SKM-1 (cell line): Measurements from ENCODE around the gene RPL3.

Source experiments
- DNase-seq: peaks from one replicate; lab custom pipeline; 2025; ENCODE audit not compliant: unreplicated experiment; lab: John Stamatoyannopoulos, UW

Gene RPL3

DNA sequence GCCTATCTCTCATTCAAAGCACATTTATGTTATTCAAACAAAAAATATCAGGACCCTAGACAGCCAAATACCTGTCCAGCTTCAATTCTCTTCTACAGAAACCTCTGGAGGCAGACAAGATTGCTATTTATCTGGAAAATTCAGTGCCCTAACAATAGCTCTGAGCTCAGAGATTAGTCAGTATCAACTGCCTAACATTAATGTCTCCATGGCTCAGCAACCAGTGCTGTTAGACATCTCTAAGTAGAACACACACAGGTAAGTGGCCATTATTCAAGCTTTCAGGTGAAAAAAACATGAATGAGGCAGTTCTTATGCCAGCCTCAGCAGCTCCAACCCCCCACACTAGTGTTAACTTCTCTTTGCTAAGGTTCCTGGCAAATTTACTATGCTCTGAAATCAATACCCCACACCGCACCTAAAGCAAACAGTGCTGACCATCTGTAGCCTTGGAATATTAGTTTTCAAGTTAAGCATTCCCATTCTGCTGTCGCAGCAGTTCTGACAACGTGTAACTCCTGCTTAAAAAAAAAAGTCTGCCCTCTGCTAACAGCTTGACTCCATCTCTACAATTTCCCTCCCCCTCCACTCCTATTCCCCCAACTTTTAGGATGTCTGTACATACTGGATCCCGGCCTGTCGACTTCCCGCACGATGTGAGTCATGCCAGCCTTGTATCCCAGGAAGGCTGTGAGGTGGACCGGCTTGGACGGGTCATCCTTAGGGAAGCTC, 1.5 kb downstream of the RPL3 start:
- DNase-seq, result no peak

DNA sequence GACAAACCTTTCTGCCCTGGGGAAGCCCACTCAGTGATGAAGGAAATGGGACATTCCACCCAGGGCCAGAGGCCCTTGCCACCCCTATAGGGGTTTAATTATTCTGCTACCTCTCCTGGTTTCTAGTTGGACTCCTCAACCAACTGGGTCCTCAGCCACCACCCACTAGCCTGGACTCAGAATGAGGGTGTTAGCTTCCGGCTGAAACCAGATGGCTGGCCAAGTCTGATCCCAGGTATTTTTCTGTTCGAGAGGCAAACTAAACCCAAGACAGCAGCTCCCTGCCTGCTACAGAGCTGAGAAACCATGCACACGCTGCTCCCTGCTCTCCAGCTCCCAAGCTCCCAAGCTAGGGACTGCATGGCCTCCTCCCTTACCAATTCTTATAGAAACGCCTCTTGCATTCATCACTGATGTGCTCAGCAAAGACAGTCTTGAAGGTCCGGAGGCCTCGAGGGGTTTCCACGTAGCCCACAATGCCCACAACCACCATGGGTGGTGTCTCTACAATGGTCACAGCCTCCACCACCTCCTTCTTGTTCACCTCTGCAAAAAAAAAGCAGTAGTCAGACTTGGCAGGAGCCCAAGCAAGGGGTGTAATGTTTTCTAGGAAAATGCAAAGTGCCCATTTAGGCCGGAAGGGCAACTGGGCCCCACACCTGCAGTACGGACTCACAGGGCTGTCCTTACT, 2.2 kb downstream of the RPL3 start:
- DNase-seq, result no peak

GRCh38 chr22:39316440-39317083, 2.9 kb downstream of the RPL3 start:
- DNase-seq, result peak; percentile 46

- DNase-seq, result no peak
Measured at GRCh38 chr22:39315389-39315788, 4.0 kb downstream of the RPL3 start.

DNA sequence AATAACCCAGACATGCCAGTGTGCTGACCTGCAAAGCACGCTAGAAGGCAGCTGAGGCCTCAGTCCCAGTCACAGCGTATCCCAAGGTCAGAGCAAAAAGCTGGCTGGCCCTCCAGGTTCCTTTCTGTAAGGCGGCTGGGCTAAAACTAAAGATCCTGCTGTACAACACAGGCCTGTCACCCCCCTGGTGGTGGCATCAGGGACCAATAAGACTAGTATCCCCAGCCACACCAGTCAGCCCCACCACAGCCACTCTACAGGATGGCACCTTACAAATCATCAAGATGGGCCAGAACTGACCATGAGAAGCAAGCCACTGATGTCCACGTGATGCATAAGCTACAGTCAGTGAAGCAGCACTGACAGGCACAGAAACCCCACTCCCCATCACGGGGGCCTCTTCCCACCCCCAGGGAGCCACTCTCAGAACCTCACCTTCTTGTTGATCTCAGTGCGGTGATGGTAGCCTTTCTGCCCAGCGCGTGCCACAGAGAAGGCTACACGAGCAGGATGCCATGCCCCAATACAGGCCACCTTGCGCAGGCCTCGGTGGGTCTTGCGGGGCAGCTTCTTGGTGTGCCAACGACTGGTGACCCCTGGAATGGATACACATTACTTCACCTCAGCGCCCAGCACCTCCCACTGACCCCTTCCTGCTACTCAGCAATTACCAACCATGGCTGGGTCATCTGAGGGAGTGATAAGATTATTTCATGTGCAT, 5.0 kb downstream of the RPL3 start:
- DNase-seq, result no peak

DNA sequence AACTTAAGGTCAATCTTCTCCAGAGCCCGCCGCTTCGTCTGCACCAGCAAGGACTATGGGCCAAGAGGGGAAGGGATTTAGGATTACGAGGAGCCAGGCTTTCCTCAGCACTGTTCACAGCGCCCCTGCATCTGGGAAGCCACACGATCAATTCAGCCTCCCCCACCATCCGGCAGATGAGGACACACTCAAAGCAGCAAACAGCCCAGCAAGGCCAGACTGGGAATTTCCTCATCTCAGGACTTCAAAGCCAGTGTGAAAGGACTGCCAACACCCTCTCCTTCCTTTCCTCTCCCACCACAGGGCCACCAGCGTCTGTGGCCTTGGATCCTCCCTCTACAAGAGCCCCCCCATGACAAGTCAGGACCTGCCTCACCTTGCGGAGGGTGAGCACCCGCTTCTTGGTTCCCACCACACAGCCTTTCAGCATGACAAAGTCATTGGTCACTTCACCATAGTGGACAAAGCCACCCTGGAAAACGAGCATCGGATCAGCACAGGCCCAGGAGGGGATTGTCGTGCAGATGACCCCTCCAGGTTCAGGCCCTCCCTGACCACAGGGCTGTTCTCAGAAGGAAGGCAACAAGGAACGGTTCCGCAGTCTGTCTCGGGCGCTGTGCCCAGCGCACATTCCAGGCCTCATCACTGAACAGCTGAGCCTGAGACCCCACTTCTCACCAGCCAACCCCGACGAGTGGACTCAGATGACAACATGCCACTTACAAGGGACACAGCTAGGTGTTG, 6.0 kb downstream of the RPL3 start:
- DNase-seq, result no peak

- no peak for DNase-seq
Measured at GRCh38 chr22:39312410-39312809, 7.0 kb downstream of the RPL3 start.

- no peak for DNase-seq
Measured at GRCh38 chr22:39311592-39312400, 7.6 kb downstream of the RPL3 start.

DNA sequence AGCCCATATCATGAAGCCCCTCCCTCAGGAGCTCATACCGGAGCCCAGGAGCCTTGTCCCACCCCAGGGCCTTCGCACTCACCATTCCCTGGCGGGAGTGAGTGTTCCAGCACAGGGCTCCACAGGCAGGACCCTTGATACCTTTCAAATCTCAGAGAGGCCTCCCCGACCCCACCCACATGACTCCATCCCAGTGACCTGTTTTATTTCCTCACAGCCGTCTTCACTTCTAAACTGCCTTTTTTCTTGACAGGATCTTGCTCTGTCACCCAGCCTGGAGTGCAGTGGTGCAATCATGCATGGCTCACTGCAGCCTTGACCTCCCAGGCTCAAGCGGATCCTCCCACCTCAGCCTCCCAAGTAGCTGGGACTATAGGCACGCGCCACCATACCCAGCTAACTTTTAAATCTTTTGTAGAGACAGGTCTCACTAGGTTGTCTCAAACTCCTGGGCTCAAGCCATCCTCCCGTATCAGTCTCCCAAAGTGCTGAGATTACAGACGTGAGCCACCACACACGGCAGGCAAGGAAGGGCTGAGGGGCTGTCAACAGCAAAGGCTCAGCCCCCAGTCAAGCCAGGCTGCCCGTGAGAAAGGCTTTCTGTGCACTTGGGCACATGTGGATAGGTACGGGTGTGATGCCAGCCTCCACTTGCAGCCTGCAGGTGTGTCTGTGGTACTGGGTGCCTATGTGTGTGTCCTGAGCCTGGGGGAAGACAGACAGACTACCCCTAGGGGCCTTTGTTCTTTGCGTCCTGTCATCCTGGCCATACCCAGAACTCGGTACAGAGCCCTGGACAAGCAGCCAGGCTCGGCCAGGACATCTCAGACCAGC, 9.3 kb downstream of the RPL3 start:
- no peak for DNase-seq

- no peak for DNase-seq
Measured at GRCh38 chr22:39309364-39309861, 10.0 kb downstream of the RPL3 start.

DNA sequence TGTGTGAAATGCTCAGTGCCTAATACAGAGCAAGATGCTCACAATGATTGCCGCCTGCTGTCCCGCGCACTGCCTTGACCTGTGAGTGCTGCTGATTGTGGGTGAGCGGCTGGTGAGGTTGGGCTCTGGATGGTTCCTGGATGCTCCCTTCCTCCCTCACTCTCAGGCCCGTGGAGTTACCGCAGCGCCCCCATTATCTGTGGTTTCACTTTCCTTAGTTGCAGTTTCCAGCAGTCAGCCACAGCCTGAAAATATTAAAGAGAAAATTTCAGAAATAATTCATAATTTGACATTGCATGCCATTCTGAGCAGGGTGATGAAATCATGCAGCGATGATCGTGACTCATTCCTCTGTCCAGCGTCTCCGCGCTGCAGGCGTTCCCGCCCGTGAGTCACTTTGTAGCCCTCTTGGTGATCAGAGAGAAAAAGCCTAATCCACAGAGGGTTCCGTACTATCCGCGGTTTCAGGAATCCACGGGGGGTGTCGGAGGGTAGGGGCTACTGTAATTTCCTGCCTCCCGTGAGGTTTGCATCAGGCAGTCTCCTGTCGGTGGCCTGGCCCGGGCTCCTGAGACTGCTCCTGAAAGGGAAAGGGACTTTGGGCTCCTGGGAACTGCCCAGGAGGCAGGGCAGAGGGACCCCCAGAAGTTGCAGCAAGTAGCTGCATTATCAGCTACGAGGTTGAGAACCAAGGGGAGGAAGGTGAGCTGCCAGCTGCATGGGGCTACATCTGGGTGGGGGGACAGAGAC, 10.6 kb downstream of the RPL3 start:
- DNase-seq, result no peak

DNA sequence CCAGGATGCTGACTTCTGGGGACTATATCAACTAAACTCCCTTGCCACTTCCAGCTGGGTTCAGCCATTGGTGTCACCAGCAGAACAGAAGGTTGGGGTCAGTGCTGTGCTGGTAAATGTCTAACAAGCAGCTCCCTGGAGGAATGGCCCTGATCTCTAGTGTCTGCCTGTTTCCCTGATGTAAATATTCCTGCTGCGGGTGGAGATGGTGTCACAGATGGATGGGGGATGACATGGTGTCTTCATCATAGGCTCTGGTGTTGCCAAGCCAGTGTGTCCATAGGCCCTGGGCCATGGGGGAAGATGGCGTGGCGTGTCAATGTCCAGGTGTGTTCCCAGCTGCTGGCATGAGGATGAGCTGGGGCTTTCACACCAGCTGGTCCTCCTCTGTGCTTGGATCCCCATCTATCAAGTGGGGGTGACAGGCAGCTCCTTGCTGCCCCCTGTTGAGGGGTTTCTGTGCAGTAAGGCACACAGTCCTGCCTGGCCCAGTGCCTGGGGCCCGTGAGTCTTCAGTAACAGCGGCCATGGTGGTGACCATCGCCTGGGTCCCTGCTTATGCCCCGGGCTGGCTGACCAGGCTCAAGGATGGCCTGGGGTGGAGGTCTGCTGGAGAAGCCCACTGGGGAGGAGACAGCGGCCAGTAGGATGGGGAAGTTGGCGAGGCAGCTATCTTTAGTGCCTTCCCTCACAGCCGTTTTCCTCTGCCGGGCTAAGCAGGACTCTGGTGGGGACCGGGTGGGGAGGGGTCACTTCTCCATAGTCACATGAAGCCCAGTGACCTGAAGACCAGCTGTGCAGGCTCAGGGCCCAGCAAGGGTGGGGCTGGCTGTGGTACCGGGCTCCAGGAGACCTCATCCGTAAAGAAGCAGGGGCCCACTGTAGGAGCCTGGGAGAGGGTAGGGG, 12.7 kb downstream of the RPL3 start:
- DNase-seq, result no peak

DNA sequence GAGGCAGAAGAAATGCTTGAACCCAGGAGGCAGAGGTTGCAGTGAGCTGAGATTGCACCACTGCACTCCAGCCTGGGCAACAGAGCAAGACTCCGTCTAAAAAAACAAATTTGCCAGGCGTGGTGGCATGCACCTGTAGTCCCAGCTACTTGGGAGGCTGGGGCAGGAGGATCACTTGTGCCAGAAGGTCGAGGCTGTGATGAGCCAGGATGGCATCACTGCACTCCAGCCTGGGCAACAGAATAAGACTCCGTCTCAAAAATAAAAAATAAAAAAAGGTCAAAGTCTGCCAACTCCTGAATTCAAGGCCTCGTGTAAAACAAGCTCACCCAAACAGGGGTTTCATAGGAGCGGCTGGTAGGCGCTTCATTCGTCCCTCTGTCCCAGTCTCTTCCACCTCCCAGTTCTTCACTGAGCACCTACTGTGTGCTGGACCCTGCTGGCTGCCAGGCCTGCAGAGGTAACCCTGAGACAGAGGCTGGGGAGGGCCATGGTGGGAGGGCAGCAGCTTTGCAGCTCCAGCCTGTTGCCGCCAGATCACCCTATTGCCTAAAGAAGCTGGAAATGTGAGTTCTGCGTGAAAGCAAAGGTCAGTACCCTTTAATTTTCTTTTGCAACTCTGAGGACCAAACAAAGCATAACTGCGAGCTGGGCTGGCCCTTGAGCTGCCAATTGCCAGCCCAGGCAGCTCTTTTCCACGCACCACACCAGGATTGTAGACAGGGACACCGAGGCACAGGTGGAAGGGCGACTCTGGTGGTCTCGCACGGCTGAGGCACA, 15.3 kb downstream of the RPL3 start:
- no peak for DNase-seq

GRCh38 chr22:39303358-39303757, 16.1 kb downstream of the RPL3 start:
- no peak for DNase-seq

GRCh38 chr22:39302431-39302960, 16.9 kb downstream of the RPL3 start:
- no peak for DNase-seq

- no peak for DNase-seq
Measured at GRCh38 chr22:39301926-39302325, 17.5 kb downstream of the RPL3 start.
